BJ (cell line): ENCODE data around the gene MT2A. TPM values are rescaled to one million over a fixed set of nuclear protein-coding genes. Genes with fewer than 3 reads are reported as not detected.

Source experiments
- CTCF ChIA-PET: fragments of 350-600 bp; formaldehyde crosslinking; extraction: SDS; loops from one replicate; lab custom pipeline; 2021; ENCODE audit warnings: antibody characterized with exemption, inconsistent platforms; lab: Yijun Ruan, JAX
- POLR2A ChIA-PET: fragments of 300-600 bp; sonication (Branson Sonifier 250); formaldehyde crosslinking; extraction: SDS; loops from one replicate; lab custom pipeline; 2021; ENCODE audit warnings: antibody characterized with exemption; lab: Charles Lee
- DNase-seq: peaks from one replicate; pipeline ENCODE4 v3.0.0-alpha.2; 2011; ENCODE audit warnings: low read depth
- H3K27me3 ChIP-seq: 2 replicates; pipeline ENCODE4 v1.6.0; 2011; ENCODE audit warnings: low read length; ENCODE audit not compliant: control insufficient read depth, insufficient read depth
- H3K36me3 ChIP-seq: 2 replicates; pipeline ENCODE4 v1.5.1; 2011; ENCODE audit warnings: low read length; ENCODE audit not compliant: control insufficient read depth, insufficient read depth
- H3K4me3 ChIP-seq: 2 replicates; pipeline ENCODE4 v1.5.1; 2011; ENCODE audit warnings: low read depth, mild to moderate bottlenecking, control low read depth, low read length
- polyA plus RNA-seq: library from polyadenylated mRNA; depleted of rRNA; stranded (reverse); fragments of >200 nt; gene quantifications from 2 replicates; pipeline ENCODE4 v1.2.3, GENCODE V29; 2011
- TF ChIP-seq, protein P1 (sequence below): IDR thresholded peaks from 2 replicates; pipeline ENCODE4 v1.5.1; 2011; ENCODE audit warnings: low read depth, mild to moderate bottlenecking, control low read depth, inconsistent platforms, low read length, moderate library complexity; ENCODE audit not compliant: insufficient read depth

Gene MT2A
- polyA plus RNA-seq, 1 experiment, result 167 TPM

DNA sequence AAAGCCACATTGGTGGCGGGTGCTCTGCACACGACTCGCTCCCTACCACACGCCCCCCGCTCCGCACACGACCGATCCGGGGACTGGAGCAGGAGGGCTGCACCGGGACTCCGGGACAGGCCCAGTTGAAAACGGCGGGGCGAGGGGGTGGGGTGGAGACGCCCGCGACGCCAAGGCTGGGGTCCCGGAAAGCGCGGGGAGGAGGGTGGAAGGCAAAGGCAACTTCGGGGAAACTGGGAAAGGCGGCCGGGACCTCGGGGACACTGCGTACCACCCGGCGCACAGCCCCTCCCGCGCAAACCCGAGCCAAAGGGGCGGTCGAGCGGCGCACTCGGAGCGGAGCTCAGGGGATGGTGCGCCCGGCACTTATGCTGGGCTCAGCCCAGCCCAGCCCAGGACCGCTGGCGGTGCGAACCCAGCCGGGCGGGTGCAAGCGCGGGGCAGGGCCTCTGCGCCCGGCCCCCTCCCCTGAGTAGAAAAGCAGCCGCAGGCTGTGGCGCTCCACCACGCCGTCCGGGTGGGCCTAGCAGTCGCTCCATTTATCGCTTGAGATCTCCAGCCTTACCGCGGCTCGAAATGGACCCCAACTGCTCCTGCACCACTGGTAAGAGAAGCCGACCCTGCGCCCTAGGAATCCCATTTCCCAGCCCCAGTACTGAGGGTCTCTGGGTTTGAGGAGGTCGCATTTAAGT is 23.9 kb downstream of the MT2A start, which contains the start of gene MT1M:
Gene MT1M (plus strand): TSS at position 504 of the 692 bp plus-strand sequence. CDS start 73 bp downstream, at position 577.
- Histone ChIP-seq H3K4me3 (peak within 1 kb of the TSS; percentile 38), H3K36me3 (no peaks in the 10 kb centered on the region), H3K27me3 (peaks cover 34% of the 10 kb centered on the region)
- no peak for DNase-seq
- TF ChIP-seq, protein P1, sequence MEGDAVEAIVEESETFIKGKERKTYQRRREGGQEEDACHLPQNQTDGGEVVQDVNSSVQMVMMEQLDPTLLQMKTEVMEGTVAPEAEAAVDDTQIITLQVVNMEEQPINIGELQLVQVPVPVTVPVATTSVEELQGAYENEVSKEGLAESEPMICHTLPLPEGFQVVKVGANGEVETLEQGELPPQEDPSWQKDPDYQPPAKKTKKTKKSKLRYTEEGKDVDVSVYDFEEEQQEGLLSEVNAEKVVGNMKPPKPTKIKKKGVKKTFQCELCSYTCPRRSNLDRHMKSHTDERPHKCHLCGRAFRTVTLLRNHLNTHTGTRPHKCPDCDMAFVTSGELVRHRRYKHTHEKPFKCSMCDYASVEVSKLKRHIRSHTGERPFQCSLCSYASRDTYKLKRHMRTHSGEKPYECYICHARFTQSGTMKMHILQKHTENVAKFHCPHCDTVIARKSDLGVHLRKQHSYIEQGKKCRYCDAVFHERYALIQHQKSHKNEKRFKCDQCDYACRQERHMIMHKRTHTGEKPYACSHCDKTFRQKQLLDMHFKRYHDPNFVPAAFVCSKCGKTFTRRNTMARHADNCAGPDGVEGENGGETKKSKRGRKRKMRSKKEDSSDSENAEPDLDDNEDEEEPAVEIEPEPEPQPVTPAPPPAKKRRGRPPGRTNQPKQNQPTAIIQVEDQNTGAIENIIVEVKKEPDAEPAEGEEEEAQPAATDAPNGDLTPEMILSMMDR, result no peak
- POLR2A ChIA-PET, result no interaction called here
- CTCF ChIA-PET, result interaction anchor here (0.9 to 2.9 kb wide), 2 partner anchors 9 to 55 kb away, joined by 3 to 8 read pairs; no protein-coding TSS in a partner anchor

DNA sequence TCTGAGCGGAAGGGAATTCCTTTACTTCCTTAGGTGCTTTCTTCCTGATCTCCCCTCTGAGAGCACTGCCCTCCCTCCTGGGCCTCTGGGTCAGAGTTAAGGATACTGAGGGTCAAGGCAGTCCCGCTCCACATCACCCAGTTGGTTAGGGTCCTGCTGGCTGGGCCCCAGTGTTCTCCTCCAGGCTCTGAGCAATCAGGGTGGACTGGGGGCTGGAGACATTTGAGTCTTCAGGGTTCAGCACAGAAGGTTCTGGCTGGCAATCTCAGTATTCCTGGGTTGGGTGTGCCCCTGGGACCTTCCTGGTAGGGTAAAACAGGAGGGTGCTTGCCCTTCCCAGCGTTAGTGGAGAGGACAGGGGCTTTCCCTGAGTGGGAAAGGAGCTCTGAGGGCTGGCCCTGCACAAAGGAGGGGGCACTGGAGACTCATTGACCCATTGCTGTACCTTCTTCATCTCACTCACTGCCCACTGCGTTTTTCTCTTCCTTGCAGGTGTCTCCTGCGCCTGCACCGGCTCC is 24.5 kb downstream of the MT2A start:
- peaks cover 38% of the 10 kb centered on the region for H3K27me3 ChIP-seq
- no peak overlapping the region for H3K4me3 ChIP-seq
- TF ChIP-seq, protein P1, result no peak
- H3K36me3 ChIP-seq, result no peaks in the 10 kb centered on the region
- CTCF ChIA-PET, result interaction anchor here (0.9 to 2.9 kb wide), 2 partner anchors 9 to 55 kb away, joined by 3 to 8 read pairs; no protein-coding TSS in a partner anchor
- POLR2A ChIA-PET, result no interaction called here
- no peak for DNase-seq

DNA sequence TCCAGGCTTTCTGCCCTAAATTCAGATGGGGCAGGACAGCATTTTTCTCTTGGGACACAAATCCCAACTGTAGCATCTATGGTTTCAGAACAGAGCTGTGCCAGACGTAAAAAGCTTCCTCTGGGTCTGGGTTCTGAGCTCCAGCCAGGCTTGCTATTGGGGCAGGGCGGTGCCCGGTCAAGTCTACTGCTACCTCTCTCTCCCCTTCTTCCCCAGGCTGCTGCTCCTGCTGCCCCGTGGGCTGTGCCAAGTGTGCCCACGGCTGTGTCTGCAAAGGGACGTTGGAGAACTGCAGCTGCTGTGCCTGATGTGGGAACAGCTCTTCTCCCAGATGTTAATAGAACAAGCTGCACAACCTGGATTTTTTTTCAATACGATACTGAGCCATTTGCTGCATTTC is 25.2 kb downstream of the MT2A start:
- ChIA-PET POLR2A (no interaction called here), CTCF (interaction anchor here (0.5 to 1.3 kb wide), 2 partner anchors 69 to 95 kb away, joined by 3 to 5 read pairs; no protein-coding TSS in a partner anchor)
- peaks cover 41% of the 10 kb centered on the region for H3K27me3 ChIP-seq
- DNase-seq, result no peak
- no peaks in the 10 kb centered on the region for H3K36me3 ChIP-seq
- TF ChIP-seq, protein P1, result no peak
- H3K4me3 ChIP-seq, result no peak overlapping the region

DNA sequence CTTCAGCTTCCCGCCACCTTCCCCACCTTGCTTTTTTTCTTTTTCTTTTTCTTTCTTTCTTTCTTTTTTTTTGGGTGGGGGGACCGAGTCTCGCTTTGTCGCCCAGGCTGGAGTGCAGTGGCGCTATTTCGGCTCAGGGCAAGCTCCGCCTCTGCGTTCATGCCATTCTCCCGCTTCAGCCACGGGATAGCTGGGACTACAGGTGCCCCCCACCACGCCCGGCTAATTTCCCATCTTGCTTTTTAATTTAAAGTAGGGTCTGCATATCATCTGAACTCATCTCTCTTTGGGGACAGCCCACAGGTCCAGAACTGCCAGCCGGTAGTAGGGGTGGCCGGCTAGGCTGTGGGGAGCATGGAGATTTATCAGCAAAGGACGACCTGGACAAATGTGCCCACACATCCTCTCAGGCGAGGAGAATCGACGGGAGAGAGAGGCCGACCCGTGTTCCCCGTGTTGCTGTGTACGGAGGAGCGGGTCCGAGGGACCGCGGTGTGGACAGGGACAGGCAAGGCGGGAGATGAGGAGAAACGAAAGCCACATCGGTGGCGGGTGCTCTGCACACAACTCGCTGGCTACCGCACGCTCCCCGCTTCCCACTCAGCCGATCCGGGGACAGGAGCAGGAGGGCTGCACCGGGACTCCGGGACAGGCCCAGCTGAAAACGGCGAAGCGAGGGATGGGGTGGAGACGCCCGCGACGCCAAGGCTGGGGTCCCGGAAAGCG is 26.5 kb downstream of the MT2A start:
- TF ChIP-seq, protein P1, result no peak

More for the DNA sequence above, 26.5 kb downstream of the MT2A start:
- ChIA-PET CTCF (interaction anchor here (1.3 kb wide), 1 partner anchor 67 kb away, joined by 5 read pairs; no protein-coding TSS in a partner anchor), POLR2A (no interaction called here)
- DNase-seq, result no peak
- Histone ChIP-seq H3K27me3 (peaks cover 41% of the 10 kb centered on the region), H3K36me3 (no peaks in the 10 kb centered on the region), H3K4me3 (no peak overlapping the region)
